ENCODE measurements around the gene FBLN1.

FBLN1 gene

DNA sequence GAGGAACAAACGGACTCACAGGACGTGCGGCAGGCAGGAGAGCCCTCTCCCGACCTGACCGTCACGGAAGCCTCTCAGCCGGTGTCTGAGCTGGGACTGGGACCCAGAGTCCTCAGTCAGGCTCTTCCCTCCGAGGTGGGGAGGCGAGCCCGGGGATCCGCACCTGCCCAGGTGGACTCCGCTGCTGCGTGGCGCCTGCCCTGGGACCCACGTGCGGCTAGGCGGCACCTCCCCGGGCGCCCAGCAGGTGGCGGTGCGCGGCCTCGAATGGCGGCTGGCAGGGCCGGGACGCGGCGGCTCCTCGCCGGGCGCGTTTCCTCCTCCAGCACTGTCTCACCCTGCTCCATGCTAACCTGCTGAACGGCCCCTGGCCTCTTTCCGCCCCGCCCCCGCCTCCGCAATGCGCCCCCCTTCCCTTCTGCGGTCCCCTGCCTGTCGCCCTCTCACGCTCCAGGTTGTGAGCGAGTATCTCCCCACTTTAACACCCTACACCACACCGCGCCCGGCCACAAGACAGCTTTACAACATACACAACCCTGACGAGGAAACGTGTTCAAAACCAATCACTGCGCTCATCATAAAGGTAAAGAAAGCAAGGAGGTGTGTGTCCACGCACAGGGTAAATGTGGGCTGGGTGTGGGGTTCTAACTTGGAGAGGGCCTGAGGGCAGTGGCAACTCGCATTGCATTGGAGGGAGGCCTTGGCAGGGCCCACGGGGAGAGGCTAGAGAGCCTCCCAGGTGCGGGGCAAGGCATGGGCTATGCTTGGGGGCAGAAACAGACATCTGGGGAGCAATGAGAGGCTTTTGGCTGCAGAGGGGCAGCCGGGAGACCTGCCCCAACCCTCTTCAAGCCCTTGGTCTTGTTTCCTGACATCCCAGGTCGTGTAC, 143.1 kb downstream of the FBLN1 start:
- Mint-ChIP-seq H3K36me3 (ENCODE audit: low read depth) (no peaks in the 10 kb centered on the region), H3K27me3 (ENCODE audit: low read depth) (peaks cover 39% of the 10 kb centered on the region), H3K4me3 (peak overlapping the region; percentile 39), H3K9me3 (no peaks in the 10 kb centered on the region), H3K27ac (no peak overlapping the region), H3K4me1 (ENCODE audit: low read depth) (peaks cover 7% of the 10 kb centered on the region)

DNA sequence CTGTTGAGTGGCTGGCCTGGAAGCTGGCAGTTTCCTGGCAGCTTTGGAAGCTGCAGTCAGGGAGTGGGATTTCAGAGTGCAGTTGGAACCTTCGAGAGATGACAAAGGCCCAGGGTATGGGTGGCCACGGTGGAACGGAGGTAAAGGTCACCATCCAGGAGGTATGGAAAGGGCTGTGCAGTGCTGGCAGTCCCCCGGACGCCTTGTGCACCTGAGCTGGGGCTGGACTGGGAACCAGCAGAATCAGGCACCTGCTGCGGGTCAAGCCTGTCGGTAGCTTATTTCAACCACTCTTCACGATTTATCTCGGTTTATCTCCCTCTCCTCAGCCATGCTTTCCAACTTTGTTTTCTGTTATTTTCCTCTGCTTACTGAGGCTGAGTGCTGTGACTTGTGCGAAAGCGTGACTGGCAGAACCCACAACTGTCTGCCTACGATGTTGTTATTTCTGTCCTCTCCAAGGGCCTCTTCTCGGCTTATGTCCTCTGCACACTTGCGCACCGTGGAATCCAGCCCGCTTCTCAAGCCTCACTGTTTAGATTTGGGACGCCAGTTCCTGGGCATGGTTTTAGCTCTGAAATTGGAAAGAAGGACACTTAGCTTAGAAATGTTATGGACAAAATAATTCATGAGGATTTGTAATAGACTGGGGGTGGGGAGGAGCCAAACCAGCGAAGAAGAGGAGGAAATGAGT, 145.0 kb downstream of the FBLN1 start:
- Mint-ChIP-seq H3K9me3 (no peaks in the 10 kb centered on the region), H3K36me3 (ENCODE audit: low read depth) (no peaks in the 10 kb centered on the region), H3K27ac (no peak overlapping the region), H3K4me1 (ENCODE audit: low read depth) (peaks cover 6% of the 10 kb centered on the region), H3K27me3 (ENCODE audit: low read depth) (peaks cover 31% of the 10 kb centered on the region), H3K4me3 (no peak overlapping the region)

DNA sequence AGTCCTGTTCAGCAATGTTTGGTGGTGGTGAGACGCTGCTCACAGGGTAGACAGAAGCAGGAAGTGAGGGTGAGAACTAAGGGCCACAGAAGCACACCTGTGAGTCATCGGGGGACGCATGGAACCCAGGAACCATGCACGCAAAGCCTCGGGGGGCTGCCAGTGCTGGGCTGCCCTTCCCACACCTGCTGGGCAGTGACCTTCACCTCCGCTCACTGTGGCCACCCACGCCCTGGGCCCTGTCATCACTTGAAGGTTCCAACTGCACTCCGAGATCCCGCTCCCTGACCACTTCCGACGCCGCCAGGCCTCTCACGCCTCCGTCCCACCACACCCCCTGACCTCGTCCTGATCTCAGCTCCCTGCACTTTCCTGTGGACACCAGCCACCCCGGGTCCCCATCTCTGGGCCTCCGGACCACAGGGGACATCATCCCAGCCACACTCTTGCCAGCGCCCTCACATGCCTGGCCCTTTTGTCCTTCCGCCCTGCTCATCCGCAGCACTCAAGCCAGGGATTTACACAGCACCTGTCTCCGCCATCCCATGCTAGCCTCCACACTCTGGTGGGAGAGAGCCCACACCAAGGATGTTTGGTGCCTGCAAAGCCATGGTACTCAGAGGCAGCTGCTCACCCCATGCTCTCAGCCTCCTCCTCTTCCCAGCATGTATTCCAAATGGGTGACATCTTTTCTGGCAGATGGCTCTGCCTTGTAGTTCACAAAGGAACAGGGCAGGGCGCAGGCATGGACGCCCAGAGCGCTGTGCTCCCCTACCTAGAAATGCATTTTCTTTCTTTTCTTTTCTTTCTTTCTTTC, 145.8 kb downstream of the FBLN1 start:
- Mint-ChIP-seq H3K4me1 (ENCODE audit: low read depth) (peaks cover 4% of the 10 kb centered on the region), H3K4me3 (no peak overlapping the region), H3K27ac (no peak overlapping the region), H3K27me3 (ENCODE audit: low read depth) (peaks cover 25% of the 10 kb centered on the region), H3K36me3 (ENCODE audit: low read depth) (no peaks in the 10 kb centered on the region), H3K9me3 (no peaks in the 10 kb centered on the region)

DNA sequence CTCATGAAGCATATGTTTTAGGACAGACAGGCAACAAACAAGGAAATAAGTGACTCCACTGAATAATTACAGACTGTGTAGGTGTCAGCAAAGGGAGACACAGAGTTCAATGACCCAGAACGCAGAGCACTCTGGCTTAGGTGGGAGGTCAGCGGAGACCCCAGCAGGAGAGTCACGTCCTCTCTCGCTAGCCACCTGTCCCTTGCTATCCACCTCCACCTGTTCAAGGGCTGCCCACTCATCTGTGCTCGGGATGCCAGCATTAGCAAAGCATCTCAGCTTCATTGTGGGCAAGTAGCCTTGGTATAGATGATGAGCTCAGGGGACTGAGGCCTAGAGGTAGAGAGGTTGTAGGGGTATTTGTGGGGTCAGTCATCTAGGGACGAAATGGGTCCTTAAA, 147.1 kb downstream of the FBLN1 start:
- Mint-ChIP-seq H3K27ac (no peak overlapping the region), H3K36me3 (ENCODE audit: low read depth) (no peaks in the 10 kb centered on the region), H3K4me1 (ENCODE audit: low read depth) (peaks cover 4% of the 10 kb centered on the region), H3K27me3 (ENCODE audit: low read depth) (peaks cover 24% of the 10 kb centered on the region), H3K9me3 (no peaks in the 10 kb centered on the region), H3K4me3 (no peak overlapping the region)

DNA sequence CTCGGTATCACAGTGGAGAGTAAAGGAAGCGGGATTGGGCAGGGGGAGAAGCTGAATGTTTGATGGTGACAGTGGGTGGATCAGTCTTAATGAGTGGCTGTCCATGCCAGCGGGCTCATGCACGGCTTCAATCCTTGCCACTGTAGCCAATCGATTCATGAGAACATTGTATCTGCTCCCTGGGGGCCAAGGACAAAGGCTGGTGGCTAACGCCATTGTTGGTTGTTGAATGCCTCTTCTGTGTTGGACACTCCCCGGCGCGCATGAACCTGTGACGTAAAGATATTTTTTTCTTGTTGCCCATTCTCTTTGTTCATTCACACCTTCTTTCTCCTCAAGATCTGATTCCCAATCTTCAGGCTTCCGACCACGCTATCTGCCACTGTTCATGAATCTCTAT, 148.0 kb downstream of the FBLN1 start:
- no peaks in the 10 kb centered on the region for H3K9me3 Mint-ChIP-seq
- H3K27ac Mint-ChIP-seq: no peak overlapping the region
- H3K36me3 Mint-ChIP-seq (ENCODE audit: low read depth): no peaks in the 10 kb centered on the region
- H3K4me1 Mint-ChIP-seq (ENCODE audit: low read depth): peaks cover 4% of the 10 kb centered on the region
- no peak overlapping the region for H3K4me3 Mint-ChIP-seq
- peaks cover 20% of the 10 kb centered on the region for H3K27me3 Mint-ChIP-seq (ENCODE audit: low read depth)
